ENCODE results near the gene FKBP10.

FKBP10 gene, protein sequence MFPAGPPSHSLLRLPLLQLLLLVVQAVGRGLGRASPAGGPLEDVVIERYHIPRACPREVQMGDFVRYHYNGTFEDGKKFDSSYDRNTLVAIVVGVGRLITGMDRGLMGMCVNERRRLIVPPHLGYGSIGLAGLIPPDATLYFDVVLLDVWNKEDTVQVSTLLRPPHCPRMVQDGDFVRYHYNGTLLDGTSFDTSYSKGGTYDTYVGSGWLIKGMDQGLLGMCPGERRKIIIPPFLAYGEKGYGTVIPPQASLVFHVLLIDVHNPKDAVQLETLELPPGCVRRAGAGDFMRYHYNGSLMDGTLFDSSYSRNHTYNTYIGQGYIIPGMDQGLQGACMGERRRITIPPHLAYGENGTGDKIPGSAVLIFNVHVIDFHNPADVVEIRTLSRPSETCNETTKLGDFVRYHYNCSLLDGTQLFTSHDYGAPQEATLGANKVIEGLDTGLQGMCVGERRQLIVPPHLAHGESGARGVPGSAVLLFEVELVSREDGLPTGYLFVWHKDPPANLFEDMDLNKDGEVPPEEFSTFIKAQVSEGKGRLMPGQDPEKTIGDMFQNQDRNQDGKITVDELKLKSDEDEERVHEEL

GRCh38 chr17:41812381-41813151 lies at the start of gene FKBP10:
FKBP10 (plus strand) TSS chr17:41813004; CDS start chr17:41813035, 31 bp downstream.
- TF ChIP-seq CTCF (IDR thresholded peaks at IDR 0.05; ENCODE audit: borderline replicate concordance, control extremely low read depth, extremely low read depth, insufficient read depth, missing control alignments), result no peak
- peak; percentile 75 for DNase-seq (ENCODE audit: low spot score)
- in situ Hi-C loops (cut with MboI; ENCODE audit: low sequenced_read_pairs, unreplicated experiment), result no loop called here

DNA sequence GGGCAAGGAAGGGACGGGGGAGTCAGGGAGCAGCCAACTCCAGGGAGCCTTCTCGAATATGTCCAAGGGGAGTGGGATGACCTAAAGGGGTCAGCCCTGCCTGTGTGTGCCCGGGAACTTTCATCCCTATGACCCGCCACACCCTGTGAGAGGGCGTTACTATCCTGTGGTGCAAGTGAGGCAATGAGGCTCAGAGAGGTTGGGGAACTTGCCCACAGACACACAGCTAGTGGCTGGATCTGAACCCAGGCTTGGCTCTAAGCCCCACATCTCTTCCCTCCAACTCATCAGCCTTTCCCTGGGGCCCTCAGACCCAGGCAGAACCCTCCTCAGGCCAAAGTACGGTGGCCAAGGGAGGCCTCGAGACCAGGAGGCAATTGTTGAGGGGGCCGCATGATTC lies 49.5 kb upstream of the FKBP10 start:
- no peak for TF ChIP-seq CTCF (IDR thresholded peaks at IDR 0.05; ENCODE audit: borderline replicate concordance, control extremely low read depth, extremely low read depth, insufficient read depth, missing control alignments)
- DNase-seq (ENCODE audit: low spot score), result no peak
- in situ Hi-C loops (cut with MboI; ENCODE audit: low sequenced_read_pairs, unreplicated experiment), result no loop called here

GRCh38 chr17:41766135-41766534 lies 46.7 kb upstream of the FKBP10 start:
- TF ChIP-seq CTCF (IDR thresholded peaks at IDR 0.05; ENCODE audit: borderline replicate concordance, control extremely low read depth, extremely low read depth, insufficient read depth, missing control alignments), result no peak

GRCh38 chr17:41767324-41768042 lies 45.3 kb upstream of the FKBP10 start:
- in situ Hi-C loops (cut with MboI; ENCODE audit: low sequenced_read_pairs, unreplicated experiment), result no loop called here
- TF ChIP-seq CTCF (IDR thresholded peaks at IDR 0.05; ENCODE audit: borderline replicate concordance, control extremely low read depth, extremely low read depth, insufficient read depth, missing control alignments), result no peak
- no peak for DNase-seq (ENCODE audit: low spot score)

More at GRCh38 chr17:41766135-41766534, 46.7 kb upstream of the FKBP10 start:
- DNase-seq (ENCODE audit: low spot score), result no peak
- in situ Hi-C loops (cut with MboI; ENCODE audit: low sequenced_read_pairs, unreplicated experiment), result no loop called here

- in situ Hi-C loops (cut with MboI; ENCODE audit: low sequenced_read_pairs, unreplicated experiment), result no loop called here
- no peak for DNase-seq (ENCODE audit: low spot score)
- no peak for TF ChIP-seq CTCF (IDR thresholded peaks at IDR 0.05; ENCODE audit: borderline replicate concordance, control extremely low read depth, extremely low read depth, insufficient read depth, missing control alignments)
Measured at GRCh38 chr17:41768682-41769288, 44.0 kb upstream of the FKBP10 start.

Data from GM13976 (cell line).